Effector memory CD4-positive, alpha-beta T cell (primary cell): ENCODE results near the gene SSBP4.

Experiments used
- DNase-seq, 3 donors: peaks; one replicate each; pipeline ENCODE4 v3.0.0-alpha.2; 2020
- H3K27ac ChIP-seq: 2 replicates; pipeline ENCODE4 v1.7.0; 2013; ENCODE audit warnings: mild to moderate bottlenecking, low read length, moderate library complexity; ENCODE audit not compliant: insufficient read depth, poor library complexity, severe bottlenecking
- H3K27me3 ChIP-seq: replicated peaks from 2 replicates; pipeline ENCODE4 v1.7.0; 2013; ENCODE audit warnings: mild to moderate bottlenecking, low read length; ENCODE audit not compliant: insufficient read depth, control insufficient read depth, poor library complexity, severe bottlenecking
- H3K36me3 ChIP-seq: 2 replicates; pipeline ENCODE4 v1.7.0; 2013; ENCODE audit warnings: mild to moderate bottlenecking, low read length, moderate library complexity; ENCODE audit not compliant: control insufficient read depth, insufficient read depth
- H3K4me1 ChIP-seq: 2 replicates; pipeline ENCODE4 v1.7.0; 2013; ENCODE audit warnings: low read length, mild to moderate bottlenecking; ENCODE audit not compliant: control insufficient read depth, insufficient read depth, poor library complexity, severe bottlenecking
- H3K4me3 ChIP-seq: 2 replicates; pipeline ENCODE4 v1.7.0; 2013; ENCODE audit warnings: low read length, low read depth, mild to moderate bottlenecking; ENCODE audit not compliant: insufficient read depth, poor library complexity, severe bottlenecking
- H3K9me3 ChIP-seq: 2 replicates; pipeline ENCODE4 v1.7.0; 2013; ENCODE audit warnings: mild to moderate bottlenecking, low read length, moderate library complexity; ENCODE audit not compliant: control insufficient read depth

The SSBP4 gene

GRCh38 chr19:18427080-18427742 is 8.0 kb downstream of the SSBP4 start:
- peak overlapping the region; percentile 94 for H3K27ac ChIP-seq
- no peaks in the 10 kb centered on the region for H3K36me3 ChIP-seq
- H3K4me3 ChIP-seq, result no peak overlapping the region
- H3K4me1 ChIP-seq, result peaks cover 80% of the 10 kb centered on the region
- H3K9me3 ChIP-seq, result no peaks in the 10 kb centered on the region
- H3K27me3 ChIP-seq, result no peaks in the 10 kb centered on the region
- DNase-seq, result no peak

- Histone ChIP-seq H3K4me3 (no peak overlapping the region), H3K9me3 (no peaks in the 10 kb centered on the region), H3K27ac (peak overlapping the region; percentile 94), H3K4me1 (peaks cover 76% of the 10 kb centered on the region), H3K36me3 (no peaks in the 10 kb centered on the region), H3K27me3 (no peaks in the 10 kb centered on the region)
- DNase-seq, result no peak
Measured at GRCh38 chr19:18427743-18428113, 8.5 kb downstream of the SSBP4 start.

GRCh38 chr19:18428173-18428786 is 9.1 kb downstream of the SSBP4 start:
- Histone ChIP-seq H3K9me3 (no peaks in the 10 kb centered on the region), H3K27ac (peak overlapping the region; percentile 94), H3K27me3 (no peaks in the 10 kb centered on the region), H3K36me3 (no peaks in the 10 kb centered on the region), H3K4me3 (peak overlapping the region; percentile 50), H3K4me1 (peaks cover 76% of the 10 kb centered on the region)
- DNase-seq, result no peak

GRCh38 chr19:18428787-18429674 is 9.8 kb downstream of the SSBP4 start:
- no peaks in the 10 kb centered on the region for H3K36me3 ChIP-seq
- H3K27ac ChIP-seq, result peak overlapping the region; percentile 94
- DNase-seq, result peak; percentile 83 to 86 (median 84)
- no peaks in the 10 kb centered on the region for H3K9me3 ChIP-seq
- peak overlapping the region; percentile 50 for H3K4me3 ChIP-seq
- H3K27me3 ChIP-seq, result no peaks in the 10 kb centered on the region
- H3K4me1 ChIP-seq, result peaks cover 72% of the 10 kb centered on the region

- Histone ChIP-seq H3K27ac (peak overlapping the region; percentile 94), H3K36me3 (no peaks in the 10 kb centered on the region), H3K9me3 (no peaks in the 10 kb centered on the region), H3K4me1 (peaks cover 66% of the 10 kb centered on the region), H3K4me3 (peak overlapping the region; percentile 50), H3K27me3 (no peaks in the 10 kb centered on the region)
- DNase-seq, result no peak
Measured at GRCh38 chr19:18429717-18430416, 10.7 kb downstream of the SSBP4 start.

- Histone ChIP-seq H3K27ac (peak overlapping the region; percentile 94), H3K27me3 (no peaks in the 10 kb centered on the region), H3K36me3 (no peaks in the 10 kb centered on the region), H3K4me3 (peak overlapping the region; percentile 18), H3K9me3 (no peaks in the 10 kb centered on the region), H3K4me1 (peaks cover 58% of the 10 kb centered on the region)
- DNase-seq, result no peak
Measured at GRCh38 chr19:18430417-18431144, 11.4 kb downstream of the SSBP4 start.

- no peak overlapping the region for H3K27ac ChIP-seq
- no peak for DNase-seq
- H3K9me3 ChIP-seq, result no peaks in the 10 kb centered on the region
- H3K27me3 ChIP-seq, result no peaks in the 10 kb centered on the region
- H3K4me1 ChIP-seq, result peaks cover 53% of the 10 kb centered on the region
- no peaks in the 10 kb centered on the region for H3K36me3 ChIP-seq
- H3K4me3 ChIP-seq, result no peak overlapping the region
Measured at GRCh38 chr19:18431351-18432197, 12.4 kb downstream of the SSBP4 start.

GRCh38 chr19:18432275-18433014 is 13.2 kb downstream of the SSBP4 start:
- H3K4me1 ChIP-seq, result peaks cover 55% of the 10 kb centered on the region
- H3K4me3 ChIP-seq, result peak overlapping the region; percentile 47
- H3K36me3 ChIP-seq, result no peaks in the 10 kb centered on the region
- H3K9me3 ChIP-seq, result no peaks in the 10 kb centered on the region
- DNase-seq, result no peak
- no peaks in the 10 kb centered on the region for H3K27me3 ChIP-seq
- H3K27ac ChIP-seq, result peak overlapping the region; percentile 55
